COLO829 (cell line): ENCODE measurements around the gene CEP162.
A peak's percentile ranks its signal among the peaks of the same experiment; 100 is the strongest.
"Not testable (repeated sequence)": the region's sequence is repeated elsewhere in the genome, so short reads cannot be mapped to it uniquely, and the experiment has no call there.

Source experiments
- DNase-seq: peaks from one replicate; pipeline ENCODE4 v3.0.0; 2012; ENCODE audit warnings: low spot score

CEP162 gene

GRCh38 chr6:84227434-84228197 lies at the start of gene CEP162:
Gene CEP162 (minus strand): TSS chr6:84227643. CDS start chr6:84226393, 1,250 bp downstream.
- DNase-seq = peak; percentile 65

- no peak for DNase-seq
These were observed 47.4 kb upstream of the CEP162 start for GRCh38 chr6:84274856-84275255.

DNA sequence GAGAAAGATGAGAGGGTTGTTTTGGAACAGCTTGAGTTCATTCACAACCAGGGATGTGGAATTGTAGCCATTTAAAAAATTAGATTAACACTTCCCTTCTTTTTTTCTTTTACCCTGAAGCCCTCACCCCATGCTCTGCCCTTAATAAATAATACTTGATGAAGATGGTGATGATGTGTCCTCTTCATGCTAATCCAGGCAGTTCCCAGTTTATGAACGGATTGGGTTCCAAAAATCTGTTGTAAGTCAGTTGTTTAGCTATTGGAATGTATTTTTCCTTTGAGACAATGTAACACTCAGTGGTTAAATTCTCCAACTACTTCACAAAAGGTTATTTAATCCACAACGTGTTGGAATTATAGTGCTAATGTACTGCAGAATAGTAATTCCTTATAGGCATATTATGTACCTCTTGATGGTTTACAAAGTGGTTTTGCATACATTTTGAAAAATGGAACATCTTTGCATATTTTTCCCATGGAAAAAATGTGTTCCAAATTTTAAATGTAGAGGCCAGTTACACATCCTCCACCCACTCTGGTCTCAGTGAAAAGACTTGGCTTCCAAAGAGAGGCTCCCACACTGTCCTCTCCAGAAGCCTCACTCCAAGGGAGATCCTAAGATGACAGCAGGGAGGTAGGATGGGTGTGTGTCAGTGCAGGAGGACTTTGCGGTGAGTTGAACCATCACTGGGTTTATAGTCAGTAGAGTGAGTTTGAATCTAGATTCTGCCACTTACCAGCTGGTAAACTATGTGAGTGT lies 45.8 kb upstream of the CEP162 start:
- no peak for DNase-seq

GRCh38 chr6:84272298-84272697 lies 44.9 kb upstream of the CEP162 start:
- DNase-seq = no peak

DNA sequence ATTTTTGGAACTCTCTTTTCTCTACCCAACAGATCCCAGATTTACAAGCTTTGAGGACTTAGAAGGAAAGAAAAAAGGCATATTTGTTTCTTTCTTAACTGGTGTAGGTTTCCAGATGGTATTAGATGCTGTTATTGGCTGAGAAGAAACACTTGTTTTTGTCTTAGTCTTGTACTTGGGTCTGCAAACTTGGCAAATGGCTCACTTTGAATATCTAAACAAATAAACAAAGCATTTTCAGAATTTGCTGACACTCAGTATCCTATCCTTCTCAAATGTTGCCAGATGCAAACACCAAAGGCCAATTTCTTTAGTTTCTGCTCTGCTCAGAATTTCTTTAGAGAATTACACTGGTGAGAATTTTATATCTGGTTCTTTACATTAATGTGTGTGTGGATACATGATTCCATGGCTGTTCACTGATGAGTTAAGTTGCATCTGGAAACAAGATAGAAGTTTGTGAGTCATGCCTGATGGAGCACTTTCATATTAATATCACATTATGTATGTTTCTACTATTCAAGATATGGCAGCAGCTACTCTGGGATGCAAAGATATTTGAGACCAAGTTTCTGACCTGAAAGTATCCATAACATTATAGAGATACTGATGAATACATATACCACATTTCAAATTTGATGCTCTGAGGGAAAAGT lies 43.7 kb upstream of the CEP162 start:
- DNase-seq = no peak

DNA sequence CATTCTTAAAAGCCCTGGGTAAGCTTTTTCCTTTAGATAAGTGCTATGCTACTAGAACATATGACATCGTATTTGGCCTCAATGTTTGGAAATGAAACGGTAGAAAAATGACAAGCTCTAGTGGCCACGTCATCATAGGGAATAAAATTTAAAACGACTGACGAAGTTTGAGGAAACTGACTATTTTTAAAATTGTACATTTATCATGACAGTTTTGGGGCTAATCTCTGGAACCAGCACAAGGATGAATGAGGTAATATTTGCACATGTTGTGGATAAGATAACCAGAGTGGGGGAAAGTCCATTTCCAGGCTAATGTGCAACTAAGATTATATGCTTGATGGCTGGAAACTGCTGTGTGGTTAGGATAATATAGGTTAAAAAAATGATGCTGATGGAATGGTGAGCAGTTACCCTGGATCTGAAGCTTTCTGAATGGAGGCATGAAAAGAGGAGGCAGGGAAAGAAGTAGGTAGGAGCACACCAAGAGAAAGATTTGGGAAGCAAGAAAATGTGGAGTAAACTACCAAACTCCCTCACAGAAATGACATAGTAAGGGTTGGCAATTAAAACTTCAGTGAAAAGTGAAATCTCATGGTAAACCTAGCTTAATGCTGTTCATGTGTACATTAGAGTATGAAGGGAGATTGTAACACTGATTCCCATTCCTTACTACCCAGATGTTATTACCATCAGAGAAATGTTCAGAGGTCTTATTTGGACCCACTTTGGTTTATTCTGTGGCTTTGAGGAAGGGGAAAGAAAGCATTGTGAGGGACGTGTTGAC lies 42.7 kb upstream of the CEP162 start:
- DNase-seq = no peak

DNA sequence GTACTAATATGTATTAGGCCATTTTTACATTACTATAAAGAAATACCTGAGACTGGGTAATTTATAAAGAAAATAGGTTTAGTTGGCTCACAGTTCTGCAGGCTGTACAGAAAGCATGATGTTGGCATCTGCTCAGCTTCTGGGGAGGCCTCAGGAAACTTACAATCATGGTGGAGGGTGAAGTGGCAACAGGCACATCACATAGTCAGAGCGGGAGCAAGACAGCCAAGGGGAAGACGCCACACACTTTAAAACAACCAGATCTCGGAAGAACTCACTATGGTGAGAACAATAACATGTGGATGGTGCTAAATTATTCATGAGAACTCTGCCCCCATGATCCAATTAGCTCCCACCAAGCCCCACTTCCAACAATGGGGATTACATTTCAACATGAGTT lies 41.3 kb upstream of the CEP162 start:
- no peak for DNase-seq

DNA sequence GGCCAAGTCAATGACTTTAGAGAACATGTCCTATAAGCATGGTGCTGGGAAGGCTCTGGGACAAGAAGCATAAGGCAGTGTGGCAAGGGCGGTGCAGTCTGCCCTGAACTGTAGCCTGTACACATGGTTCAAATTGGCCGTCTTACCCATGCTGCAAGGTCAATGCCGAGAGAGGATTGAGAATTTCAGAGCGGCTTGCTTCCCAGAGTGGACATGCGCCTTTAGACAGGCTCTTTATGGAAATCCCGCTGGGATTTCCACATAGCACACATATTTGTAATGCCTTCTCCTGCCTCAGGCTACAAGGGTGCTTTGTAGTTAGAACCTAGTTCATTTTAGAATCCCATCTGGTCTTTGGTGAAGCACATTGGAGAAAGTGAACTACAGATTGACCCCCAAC lies 36.1 kb upstream of the CEP162 start:
- peak; percentile 80 for DNase-seq

DNA sequence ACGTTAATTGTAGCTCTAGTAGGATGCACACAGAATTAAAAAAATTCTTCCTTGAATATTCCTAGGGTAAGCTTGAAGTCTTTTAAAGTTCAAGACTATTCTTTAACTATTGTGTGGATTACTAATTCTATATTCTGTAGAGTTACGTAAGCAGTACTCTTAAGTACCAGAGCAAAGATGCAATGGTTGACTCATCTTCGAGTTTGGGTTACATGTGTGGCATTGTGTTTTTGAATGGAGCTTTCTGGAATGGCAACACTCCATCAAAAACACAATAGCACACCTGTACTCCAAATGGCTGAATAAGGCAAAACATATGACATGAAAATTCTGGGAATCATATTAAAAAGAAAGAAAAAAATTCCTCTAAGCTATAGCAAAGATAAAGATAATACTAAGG lies 33.5 kb upstream of the CEP162 start:
- no peak for DNase-seq

GRCh38 chr6:84260196-84260595 lies 32.8 kb upstream of the CEP162 start:
- no peak for DNase-seq

DNA sequence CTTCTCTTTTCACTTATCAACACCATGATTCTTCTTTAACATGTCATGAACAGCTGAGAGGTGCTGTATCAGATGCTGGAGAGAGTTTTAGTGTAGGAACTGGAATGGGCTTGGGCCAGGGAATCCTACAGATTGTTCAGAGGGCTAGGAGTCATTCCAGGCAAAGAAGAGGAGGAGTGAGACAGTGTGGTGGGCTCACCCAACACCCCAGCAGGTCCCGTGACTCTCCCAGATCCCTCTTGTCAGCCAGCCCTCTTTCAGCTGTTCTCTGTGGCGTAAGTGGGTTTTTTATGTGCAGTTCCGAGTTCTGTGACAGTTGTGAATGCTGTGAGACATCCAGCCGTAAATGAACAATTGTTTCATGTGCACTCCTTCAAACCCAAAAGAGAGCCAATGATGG lies 31.4 kb upstream of the CEP162 start:
- DNase-seq = no peak

DNA sequence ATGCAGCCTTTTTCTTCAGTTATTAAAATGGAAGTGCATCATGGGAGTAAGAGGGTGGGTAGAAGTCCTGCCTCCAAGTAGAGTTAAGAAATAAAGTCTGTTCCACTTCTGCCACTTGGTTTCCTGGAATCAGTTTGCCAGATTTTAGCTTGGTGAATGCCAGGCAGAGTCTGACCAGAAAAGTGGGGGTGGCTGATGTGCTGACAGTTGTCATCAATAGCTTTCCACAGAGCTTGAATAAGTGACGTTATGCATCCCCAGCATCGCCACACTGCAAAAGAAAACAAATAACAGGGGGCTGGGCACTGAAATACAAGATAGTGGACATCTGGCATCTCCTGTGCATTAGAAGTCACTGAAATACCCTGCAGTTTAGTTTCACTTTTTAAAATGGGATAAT lies 30.8 kb upstream of the CEP162 start:
- DNase-seq = no peak

DNA sequence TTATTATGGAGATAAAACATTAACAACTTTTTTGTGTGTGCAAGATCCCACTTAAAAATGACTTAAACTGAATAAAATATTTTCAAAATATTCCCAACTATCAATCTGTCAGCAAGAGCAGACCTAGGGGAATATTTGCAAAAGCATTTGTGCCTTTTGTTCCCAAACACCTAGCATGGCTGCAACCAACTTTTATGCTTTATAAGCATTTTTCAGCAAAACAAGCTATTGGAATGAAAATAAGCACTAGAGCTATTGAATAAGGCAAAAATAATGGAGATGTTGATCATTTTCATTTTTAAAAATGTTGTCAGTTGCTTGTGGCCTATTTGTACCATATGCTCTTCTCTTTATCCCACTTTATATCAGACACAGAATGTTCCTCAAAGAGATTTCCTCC lies 28.2 kb upstream of the CEP162 start:
- no peak for DNase-seq

GRCh38 chr6:84253380-84253779 lies 25.9 kb upstream of the CEP162 start:
- no peak for DNase-seq

DNA sequence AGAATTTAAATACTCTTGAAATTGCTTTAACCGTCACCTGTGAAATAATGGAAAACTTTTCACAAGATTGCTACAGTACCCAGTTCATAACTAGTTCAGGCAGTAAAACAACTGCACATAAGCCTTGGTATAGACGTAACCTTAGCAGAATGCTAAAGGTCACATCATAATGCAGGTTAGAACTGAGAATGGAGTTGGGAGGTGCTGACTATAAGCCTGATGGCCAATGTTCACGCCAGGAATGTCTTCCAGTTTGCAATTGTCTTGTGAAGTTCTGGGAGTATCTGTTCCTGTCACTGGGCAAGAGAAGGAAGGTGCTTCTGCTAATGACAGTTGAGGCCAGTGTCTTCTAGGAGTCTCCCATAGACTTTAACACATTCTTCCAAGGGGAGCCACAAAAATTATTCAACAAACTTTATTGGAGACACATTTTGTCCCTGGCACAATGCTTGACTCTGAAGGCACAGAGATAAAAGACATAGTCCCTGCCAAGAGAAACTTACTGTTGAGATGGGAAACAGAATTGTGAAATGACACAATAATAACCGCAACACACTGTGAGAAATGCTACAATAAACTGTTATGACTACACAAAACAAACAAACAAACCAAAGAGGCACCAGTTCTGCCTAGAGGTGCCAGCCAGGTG lies 24.6 kb upstream of the CEP162 start:
- no peak for DNase-seq

GRCh38 chr6:84249724-84250123 lies 22.3 kb upstream of the CEP162 start:
- no peak for DNase-seq

DNA sequence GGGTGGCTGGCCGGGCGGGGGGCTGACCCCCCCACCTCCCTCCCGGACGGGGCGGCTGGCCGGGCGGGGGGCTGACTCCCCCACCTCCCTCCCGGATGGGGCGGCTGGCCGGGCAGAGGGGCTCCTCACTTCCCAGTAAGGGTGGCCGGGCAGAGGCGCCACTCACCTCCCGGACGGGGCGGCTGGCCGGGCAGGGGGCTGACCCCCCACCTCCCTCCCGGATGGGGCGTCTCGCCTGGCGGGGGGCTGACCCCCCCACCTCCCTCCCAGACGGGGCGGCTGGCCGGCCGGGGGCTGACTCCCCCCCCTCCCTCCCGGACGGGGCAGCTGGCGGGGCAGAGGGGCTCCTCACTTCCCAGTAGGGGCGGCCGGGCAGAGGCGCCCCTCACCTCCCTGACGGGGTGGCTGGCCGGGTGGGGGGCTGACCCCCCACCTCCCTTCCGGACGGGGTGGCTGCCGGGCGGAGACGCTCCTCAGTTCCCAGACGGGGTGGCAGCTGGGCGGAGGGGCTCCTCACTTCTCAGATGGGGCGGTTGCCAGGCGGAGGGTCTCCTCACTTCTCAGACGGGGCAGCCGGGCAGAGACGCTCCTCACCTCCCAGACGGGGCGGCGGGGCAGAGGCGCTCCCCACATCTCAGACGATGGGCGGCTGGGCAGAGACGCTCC lies 17.1 kb upstream of the CEP162 start:
- not testable (repeated sequence) for DNase-seq

GRCh38 chr6:84243240-84243639 lies 15.8 kb upstream of the CEP162 start:
- DNase-seq = no peak

DNA sequence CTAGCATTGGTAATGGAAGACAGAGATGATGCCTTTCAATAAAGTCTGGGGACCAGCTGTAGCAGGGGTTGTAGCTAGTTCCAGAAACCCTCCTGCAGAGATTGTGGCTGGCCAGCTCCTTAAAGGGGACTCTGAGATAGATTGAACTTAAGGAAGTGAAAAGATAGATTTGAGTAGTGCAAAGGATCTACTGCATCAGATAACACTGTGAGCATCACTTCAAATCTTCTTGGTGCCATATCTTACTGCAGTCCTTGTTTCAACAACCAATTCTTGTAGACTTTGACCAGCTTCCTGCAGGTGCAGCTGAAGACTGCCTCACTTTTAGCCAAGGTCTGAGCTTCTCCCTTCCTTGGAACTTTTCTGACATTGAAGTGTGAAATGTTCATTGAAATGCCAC lies 14.8 kb upstream of the CEP162 start:
- no peak for DNase-seq

GRCh38 chr6:84228198-84228543 lies 728 bp upstream of the CEP162 start:
- no peak for DNase-seq

- no peak for DNase-seq
These were observed 404 bp downstream of the CEP162 start for GRCh38 chr6:84227044-84227433.
